Karpas-422 (cell line): ENCODE results near the gene CNN2. TPM values are rescaled to one million over a fixed set of nuclear protein-coding genes. Genes with fewer than 3 reads are reported as not detected.
A peak's percentile ranks its signal among the peaks of the same experiment; 100 is the strongest.

Experiments used
- DNase-seq: peaks from one replicate; pipeline ENCODE4 v3.0.0-alpha.2; 2015
- H2AFZ ChIP-seq: fragments of 200-600 bp; sonication (generic); 2 replicates; pipeline ENCODE4 v1.6.1; 2014; ENCODE audit warnings: antibody characterized with exemption, low read length, mixed read lengths
- H3K27ac ChIP-seq: fragments of 200-600 bp; sonication (generic); 2 replicates; pipeline ENCODE4 v1.5.1; 2014; ENCODE audit warnings: mild to moderate bottlenecking, low read length, moderate library complexity
- H3K27me3 ChIP-seq: fragments of 200-600 bp; sonication (generic); 2 replicates; pipeline ENCODE4 v1.6.1; 2014; ENCODE audit warnings: low read length, mixed read lengths
- H3K36me3 ChIP-seq: fragments of 200-600 bp; sonication (generic); 2 replicates; pipeline ENCODE4 v1.6.1; 2014; ENCODE audit warnings: low read length, mixed read lengths; ENCODE audit not compliant: insufficient read depth
- H3K4me1 ChIP-seq: fragments of 200-600 bp; sonication (generic); 2 replicates; pipeline ENCODE4 v1.6.1; 2014; ENCODE audit warnings: mild to moderate bottlenecking, low read length, mixed read lengths
- H3K4me2 ChIP-seq: fragments of 200-600 bp; sonication (generic); 2 replicates; pipeline ENCODE4 v1.6.1; 2014; ENCODE audit warnings: low read length, low read depth, mild to moderate bottlenecking; ENCODE audit not compliant: poor library complexity, severe bottlenecking
- H3K4me3 ChIP-seq: fragments of 200-600 bp; sonication (generic); 2 replicates; pipeline ENCODE4 v1.5.1; 2014; ENCODE audit warnings: mild to moderate bottlenecking, antibody characterized with exemption, low read length, mixed read lengths
- H3K79me2 ChIP-seq: fragments of 200-600 bp; sonication (generic); 2 replicates; pipeline ENCODE4 v1.6.1; 2014; ENCODE audit warnings: mild to moderate bottlenecking, low read length, mixed read lengths
- H3K9ac ChIP-seq: fragments of 200-600 bp; sonication (generic); 2 replicates; pipeline ENCODE4 v1.6.0; 2014; ENCODE audit warnings: low read length
- H3K9me2 ChIP-seq: fragments of 200-600 bp; sonication (generic), shearing (Covaris generic); replicated peaks from 2 replicates; pipeline ENCODE4 v1.6.0; 2014; ENCODE audit warnings: mild to moderate bottlenecking, low read length, moderate library complexity; ENCODE audit not compliant: insufficient read depth
- H3K9me3 ChIP-seq: fragments of 300-700, 200-600 bp; sonication (generic); 2 replicates; pipeline ENCODE4 v1.6.1; 2014; ENCODE audit warnings: low read length, mixed read lengths
- H4K20me1 ChIP-seq: fragments of 200-600 bp; sonication (generic); 2 replicates; pipeline ENCODE4 v1.6.1; 2014; ENCODE audit warnings: mild to moderate bottlenecking, antibody characterized with exemption, low read length, low read depth; ENCODE audit not compliant: insufficient read depth
- total RNA-seq: library from RNA; depleted of rRNA; stranded (reverse); fragments of >200 nt; shearing (Covaris generic); gene quantifications from 2 replicates; pipeline ENCODE4 v1.2.3, GENCODE V29; 2014; ENCODE audit warnings: low replicate concordance

Gene CNN2
- total RNA-seq, 1 experiment from 2014 or later: 88.6 TPM

GRCh38 chr19:988081-988480, 38.3 kb upstream of the CNN2 start:
- Histone ChIP-seq H3K4me3 (no peak overlapping the region), H2AFZ (no peak overlapping the region), H3K4me2 (no peak overlapping the region), H3K79me2 (peaks cover 14% of the 10 kb centered on the region; the same call in 1 of the 2 replicates), H3K9me2 (no peaks in the 10 kb centered on the region), H3K9ac (no peak overlapping the region), H3K4me1 (peaks cover 18% of the 10 kb centered on the region), H4K20me1 (peaks cover 12% of the 10 kb centered on the region; the same call in 1 of the 2 replicates), H3K9me3 (no peaks in the 10 kb centered on the region; the same call in 1 of the 2 replicates), H3K36me3 (peaks cover 15% of the 10 kb centered on the region; the same call in 1 of the 2 replicates), H3K27me3 (no peaks in the 10 kb centered on the region), H3K27ac (no peak overlapping the region)
- DNase-seq: no peak

GRCh38 chr19:988510-988909, 37.9 kb upstream of the CNN2 start:
- Histone ChIP-seq H3K36me3 (peaks cover 15% of the 10 kb centered on the region; the same call in 1 of the 2 replicates), H3K27me3 (no peaks in the 10 kb centered on the region), H3K9me3 (no peaks in the 10 kb centered on the region; the same call in 1 of the 2 replicates), H3K9me2 (no peaks in the 10 kb centered on the region), H3K79me2 (peaks cover 14% of the 10 kb centered on the region; the same call in 1 of the 2 replicates), H3K4me3 (no peak overlapping the region), H3K27ac (no peak overlapping the region), H3K9ac (no peak overlapping the region), H4K20me1 (peaks cover 12% of the 10 kb centered on the region; the same call in 1 of the 2 replicates), H2AFZ (no peak overlapping the region), H3K4me2 (no peak overlapping the region), H3K4me1 (peaks cover 15% of the 10 kb centered on the region)
- DNase-seq: no peak

DNA sequence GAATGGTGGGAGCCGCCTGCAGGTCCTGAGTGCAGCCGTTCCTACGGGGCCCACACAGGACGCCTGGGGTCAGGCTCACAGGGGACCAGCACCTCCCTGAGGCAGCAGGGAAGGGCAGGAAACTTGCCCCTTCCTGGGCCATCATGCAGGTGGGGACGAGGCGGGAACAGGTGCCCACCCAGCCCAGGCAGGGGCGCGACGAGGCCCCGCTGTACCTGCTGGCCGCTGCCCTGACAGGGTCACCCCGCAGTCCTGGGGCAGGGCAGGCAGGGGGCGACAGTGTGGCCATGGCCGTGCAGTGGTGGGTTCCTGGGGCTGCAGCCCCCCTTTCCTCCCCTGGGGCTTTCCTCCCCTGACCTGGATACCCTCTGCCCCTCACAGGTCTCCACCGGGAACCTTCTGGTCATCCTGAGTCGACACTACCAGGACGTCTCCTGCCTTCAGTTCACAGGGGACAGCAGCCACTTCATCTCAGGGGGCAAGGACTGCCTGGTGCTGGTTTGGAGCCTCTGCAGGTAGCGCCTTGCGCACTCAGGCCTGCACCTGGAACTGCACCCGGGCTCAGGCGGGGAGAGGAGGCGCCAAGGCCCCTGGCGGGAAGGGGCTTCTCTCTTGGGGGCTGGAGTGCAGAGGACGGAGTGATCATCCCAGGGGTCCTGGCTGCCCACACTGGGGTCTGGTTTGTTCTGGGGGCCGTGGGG, 36.9 kb upstream of the CNN2 start:
- peaks cover 10% of the 10 kb centered on the region for H3K4me1 ChIP-seq
- H3K79me2 ChIP-seq: peaks cover 11% of the 10 kb centered on the region; the same call in 1 of the 2 replicates
- H3K4me3 ChIP-seq: no peak overlapping the region
- no peak for DNase-seq
- no peak overlapping the region for H2AFZ ChIP-seq
- H3K27ac ChIP-seq: no peak overlapping the region
- H3K9me3 ChIP-seq: no peaks in the 10 kb centered on the region; the same call in 1 of the 2 replicates
- H3K36me3 ChIP-seq: peaks cover 15% of the 10 kb centered on the region; the same call in 1 of the 2 replicates
- H3K9ac ChIP-seq: no peak overlapping the region
- peaks cover 15% of the 10 kb centered on the region; the same call in 1 of the 2 replicates for H4K20me1 ChIP-seq
- H3K4me2 ChIP-seq: no peak overlapping the region
- H3K9me2 ChIP-seq: no peaks in the 10 kb centered on the region
- no peaks in the 10 kb centered on the region for H3K27me3 ChIP-seq

DNA sequence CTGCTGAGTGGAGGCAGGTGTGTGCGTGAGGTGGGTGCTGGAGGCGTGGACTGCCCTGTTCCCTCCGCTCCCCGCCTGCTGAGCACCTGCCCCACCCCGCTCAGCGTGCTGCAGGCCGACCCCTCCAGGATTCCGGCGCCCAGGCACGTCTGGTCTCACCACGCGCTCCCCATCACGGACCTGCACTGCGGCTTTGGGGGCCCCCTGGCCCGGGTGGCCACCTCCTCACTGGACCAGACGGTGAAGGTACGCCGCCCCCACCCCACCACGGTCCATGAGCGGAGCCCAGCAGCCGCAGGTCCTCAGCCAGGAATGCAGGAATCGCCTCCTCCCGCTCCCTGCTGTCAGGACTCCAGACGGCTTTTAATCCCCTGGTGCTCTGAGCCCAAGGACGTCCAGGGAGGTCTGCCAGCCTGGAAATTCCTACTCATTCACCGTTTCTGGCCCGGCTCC, 36.3 kb upstream of the CNN2 start:
- Histone ChIP-seq H3K27me3 (no peaks in the 10 kb centered on the region), H3K27ac (no peak overlapping the region), H4K20me1 (peaks cover 17% of the 10 kb centered on the region; the same call in 1 of the 2 replicates), H3K4me2 (no peak overlapping the region), H3K9me2 (no peaks in the 10 kb centered on the region), H3K9me3 (no peaks in the 10 kb centered on the region; the same call in 1 of the 2 replicates), H3K36me3 (peaks cover 15% of the 10 kb centered on the region; the same call in 1 of the 2 replicates), H3K79me2 (0 out of 2 replicates have a peak, but pooled peaks cover 6% of the 10 kb centered on the region), H3K4me3 (no peak overlapping the region), H3K4me1 (peaks cover 5% of the 10 kb centered on the region), H3K9ac (no peak overlapping the region), H2AFZ (no peak overlapping the region)
- DNase-seq: no peak

DNA sequence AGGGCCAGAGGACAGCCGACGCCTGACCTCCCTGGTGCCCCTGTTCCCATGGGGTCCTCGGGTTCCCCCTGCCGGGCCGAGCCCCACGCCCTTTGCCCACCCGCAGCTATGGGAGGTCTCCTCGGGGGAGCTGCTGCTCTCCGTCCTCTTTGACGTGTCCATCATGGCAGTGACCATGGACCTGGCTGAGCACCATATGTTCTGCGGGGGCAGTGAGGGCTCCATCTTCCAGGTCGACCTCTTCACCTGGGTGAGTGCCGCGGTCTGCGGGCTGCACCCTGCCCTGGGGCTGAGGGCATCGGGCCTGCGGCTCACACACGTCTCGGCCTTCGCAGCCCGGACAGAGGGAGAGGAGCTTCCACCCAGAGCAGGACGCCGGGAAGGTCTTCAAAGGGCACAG, 35.7 kb upstream of the CNN2 start:
- no peak for DNase-seq
- no peak overlapping the region for H3K4me3 ChIP-seq
- no peaks in the 10 kb centered on the region for H3K27me3 ChIP-seq
- H3K27ac ChIP-seq: no peak overlapping the region
- H3K9ac ChIP-seq: no peak overlapping the region
- no peaks in the 10 kb centered on the region for H3K79me2 ChIP-seq
- H4K20me1 ChIP-seq: peaks cover 17% of the 10 kb centered on the region; the same call in 1 of the 2 replicates
- no peaks in the 10 kb centered on the region for H3K9me2 ChIP-seq
- no peaks in the 10 kb centered on the region; the same call in 1 of the 2 replicates for H3K9me3 ChIP-seq
- peaks cover 15% of the 10 kb centered on the region; the same call in 1 of the 2 replicates for H3K36me3 ChIP-seq
- H3K4me1 ChIP-seq: no peaks in the 10 kb centered on the region
- no peak overlapping the region for H2AFZ ChIP-seq
- H3K4me2 ChIP-seq: no peak overlapping the region

DNA sequence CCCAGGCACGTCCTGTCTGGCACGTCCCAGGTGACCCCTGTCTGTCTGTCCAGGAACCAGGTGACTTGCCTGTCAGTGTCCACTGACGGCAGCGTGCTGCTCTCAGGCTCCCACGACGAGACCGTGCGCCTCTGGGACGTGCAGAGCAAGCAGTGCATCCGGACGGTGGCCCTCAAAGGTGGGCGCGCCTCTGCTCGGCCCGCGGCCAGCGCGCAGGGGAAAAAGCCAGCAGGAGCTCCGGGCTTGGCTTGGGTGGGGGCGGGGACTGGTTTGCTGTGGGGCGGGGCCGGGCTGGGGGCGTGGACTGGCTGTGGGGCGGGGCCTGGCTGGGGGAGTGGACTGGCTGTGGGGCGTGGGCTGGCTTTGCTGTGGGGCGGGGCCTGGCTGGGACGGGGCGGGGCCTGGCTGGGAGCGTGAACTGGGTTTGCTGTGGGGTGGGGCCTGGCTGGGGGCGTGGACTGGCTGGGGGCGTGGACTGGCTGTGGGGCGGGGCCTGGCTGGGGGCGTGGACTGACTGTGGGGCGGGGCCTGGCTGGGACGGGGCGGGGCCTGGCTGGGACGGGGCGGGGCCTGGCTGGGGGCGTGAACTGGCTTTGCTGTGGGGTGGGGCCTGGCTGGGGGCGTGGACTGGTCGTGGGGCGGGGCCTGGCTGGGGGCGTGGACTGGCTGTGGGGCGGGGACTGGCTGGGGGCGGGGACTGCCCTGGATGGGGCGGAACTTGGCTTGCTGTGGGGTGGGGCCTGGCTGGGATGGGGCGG, 35.1 kb upstream of the CNN2 start:
- no peaks in the 10 kb centered on the region for H3K9me2 ChIP-seq
- no peaks in the 10 kb centered on the region for H3K79me2 ChIP-seq
- H3K27me3 ChIP-seq: no peaks in the 10 kb centered on the region
- peaks cover 17% of the 10 kb centered on the region; the same call in 1 of the 2 replicates for H4K20me1 ChIP-seq
- no peaks in the 10 kb centered on the region for H3K4me1 ChIP-seq
- no peak overlapping the region for H3K4me2 ChIP-seq
- no peaks in the 10 kb centered on the region; the same call in 1 of the 2 replicates for H3K9me3 ChIP-seq
- no peak overlapping the region for H3K27ac ChIP-seq
- no peak overlapping the region for H3K4me3 ChIP-seq
- H3K36me3 ChIP-seq: peaks cover 15% of the 10 kb centered on the region; the same call in 1 of the 2 replicates
- no peak overlapping the region for H2AFZ ChIP-seq
- H3K9ac ChIP-seq: no peak overlapping the region
- peak; percentile 80 for DNase-seq

DNA sequence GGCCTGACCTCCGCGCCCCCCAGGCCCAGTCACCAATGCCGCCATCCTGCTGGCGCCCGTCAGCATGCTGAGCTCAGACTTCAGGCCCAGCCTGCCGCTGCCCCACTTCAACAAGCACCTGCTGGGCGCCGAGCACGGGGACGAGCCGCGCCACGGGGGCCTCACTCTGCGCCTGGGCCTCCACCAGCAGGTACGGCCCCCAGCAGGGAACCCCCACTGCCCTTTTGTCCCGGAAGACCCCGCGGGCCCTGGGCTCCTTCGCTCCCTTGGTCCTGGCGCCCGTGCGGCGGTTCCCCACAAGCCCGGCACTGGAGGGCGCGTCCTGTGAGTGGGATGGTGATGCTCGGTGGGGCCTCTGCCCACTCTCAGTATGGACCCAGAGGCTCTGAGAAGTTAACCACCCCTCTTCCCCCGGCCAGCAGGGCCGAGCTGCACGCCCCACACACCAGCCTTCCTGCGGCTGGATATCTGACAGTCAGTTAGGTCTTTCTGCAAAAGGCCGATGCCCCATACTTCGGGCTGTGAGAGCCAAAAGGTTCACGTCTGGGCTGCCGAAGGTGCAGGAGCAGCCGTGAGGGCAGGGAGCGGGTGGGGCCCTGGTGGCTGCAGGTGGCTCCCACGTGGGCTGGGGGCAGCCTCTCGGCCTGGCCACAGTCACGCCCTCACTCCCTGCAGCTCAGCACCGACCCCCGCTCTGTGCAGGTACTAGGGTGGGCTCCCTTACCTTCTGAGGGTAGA, 34.3 kb upstream of the CNN2 start:
- no peaks in the 10 kb centered on the region for H3K4me1 ChIP-seq
- H3K9me2 ChIP-seq: no peaks in the 10 kb centered on the region
- H3K9ac ChIP-seq: no peak overlapping the region
- peaks cover 17% of the 10 kb centered on the region; the same call in 1 of the 2 replicates for H4K20me1 ChIP-seq
- no peaks in the 10 kb centered on the region; the same call in 1 of the 2 replicates for H3K9me3 ChIP-seq
- peaks cover 15% of the 10 kb centered on the region; the same call in 1 of the 2 replicates for H3K36me3 ChIP-seq
- no peak overlapping the region for H2AFZ ChIP-seq
- H3K79me2 ChIP-seq: no peaks in the 10 kb centered on the region
- no peak for DNase-seq
- no peak overlapping the region for H3K27ac ChIP-seq
- H3K4me2 ChIP-seq: no peak overlapping the region
- H3K27me3 ChIP-seq: no peaks in the 10 kb centered on the region
- H3K4me3 ChIP-seq: no peak overlapping the region
